GM12872 (cell line): ENCODE results near the gene DVL2.

Experiments used
- CTCF ChIP-seq: IDR thresholded peaks from 3 replicates; pipeline ENCODE4 v1.5.1; 2011; ENCODE audit warnings: low read depth, mild to moderate bottlenecking, low read length, moderate library complexity; ENCODE audit not compliant: insufficient read depth

DVL2 gene

DNA sequence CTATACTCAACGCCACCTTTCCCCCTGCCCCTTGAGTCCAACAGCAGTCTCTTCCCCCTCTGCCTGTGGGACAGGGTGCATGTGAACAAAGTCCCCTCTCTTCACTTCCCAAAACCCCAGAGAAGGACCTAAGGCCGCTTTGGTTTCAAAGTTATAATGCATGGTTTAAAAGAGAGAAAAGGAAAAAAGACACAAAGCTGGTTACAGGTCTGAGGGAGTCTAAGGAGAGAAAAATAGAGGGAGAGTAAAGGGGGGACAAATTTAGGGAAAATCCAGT, 9.1 kb upstream of the DVL2 start:
- TF ChIP-seq CTCF, result no peak

DNA sequence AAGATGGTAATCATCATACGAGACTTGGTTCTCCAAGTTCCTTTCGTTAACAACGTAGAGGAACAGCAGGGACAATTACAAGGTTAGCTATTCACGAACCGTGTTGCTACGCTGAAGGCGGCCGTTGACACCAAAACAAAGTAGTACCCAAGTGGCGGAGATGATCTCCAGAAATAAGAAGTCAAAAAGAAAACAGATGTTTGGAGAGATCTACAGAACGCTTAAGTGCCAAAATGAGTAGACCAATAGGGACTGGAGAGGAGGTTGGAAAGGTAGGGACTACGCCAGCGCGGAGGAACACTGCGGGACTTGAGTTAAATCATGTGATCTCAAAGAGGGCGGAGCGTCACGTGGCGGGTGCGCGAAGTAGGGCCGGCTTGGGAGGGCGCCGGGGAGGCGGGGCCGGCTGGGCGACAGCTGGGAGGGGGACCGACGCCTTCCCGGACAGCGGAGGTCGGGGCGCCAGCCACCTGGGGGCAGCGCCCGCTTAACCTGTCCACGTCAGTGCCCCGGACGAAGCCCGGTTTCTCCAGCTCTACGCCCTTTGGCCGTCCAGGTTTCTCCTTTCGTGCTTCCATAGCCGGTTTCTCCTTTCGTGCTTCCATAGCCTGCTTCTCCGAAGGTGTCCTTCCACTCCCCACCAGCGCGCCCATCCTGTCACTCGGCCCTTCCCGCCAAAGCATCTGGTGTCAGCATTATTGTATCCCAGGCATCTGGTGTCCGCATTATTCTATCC, 8.6 kb upstream of the DVL2 start:
- no peak for TF ChIP-seq CTCF

- TF ChIP-seq CTCF, result no peak
Observed at GRCh38 chr17:7241783-7242716, 7.7 kb upstream of the DVL2 start, which contains the start of gene GABARAP. TSS of gene GABARAP (minus strand) at chr17:7242449. CDS start at chr17:7242330, 119 bp downstream.

- TF ChIP-seq CTCF, result no peak
Observed at GRCh38 chr17:7241090-7241733, 6.9 kb upstream of the DVL2 start.

- no peak for TF ChIP-seq CTCF
Observed at GRCh38 chr17:7240375-7240774, 6.1 kb upstream of the DVL2 start.

DNA sequence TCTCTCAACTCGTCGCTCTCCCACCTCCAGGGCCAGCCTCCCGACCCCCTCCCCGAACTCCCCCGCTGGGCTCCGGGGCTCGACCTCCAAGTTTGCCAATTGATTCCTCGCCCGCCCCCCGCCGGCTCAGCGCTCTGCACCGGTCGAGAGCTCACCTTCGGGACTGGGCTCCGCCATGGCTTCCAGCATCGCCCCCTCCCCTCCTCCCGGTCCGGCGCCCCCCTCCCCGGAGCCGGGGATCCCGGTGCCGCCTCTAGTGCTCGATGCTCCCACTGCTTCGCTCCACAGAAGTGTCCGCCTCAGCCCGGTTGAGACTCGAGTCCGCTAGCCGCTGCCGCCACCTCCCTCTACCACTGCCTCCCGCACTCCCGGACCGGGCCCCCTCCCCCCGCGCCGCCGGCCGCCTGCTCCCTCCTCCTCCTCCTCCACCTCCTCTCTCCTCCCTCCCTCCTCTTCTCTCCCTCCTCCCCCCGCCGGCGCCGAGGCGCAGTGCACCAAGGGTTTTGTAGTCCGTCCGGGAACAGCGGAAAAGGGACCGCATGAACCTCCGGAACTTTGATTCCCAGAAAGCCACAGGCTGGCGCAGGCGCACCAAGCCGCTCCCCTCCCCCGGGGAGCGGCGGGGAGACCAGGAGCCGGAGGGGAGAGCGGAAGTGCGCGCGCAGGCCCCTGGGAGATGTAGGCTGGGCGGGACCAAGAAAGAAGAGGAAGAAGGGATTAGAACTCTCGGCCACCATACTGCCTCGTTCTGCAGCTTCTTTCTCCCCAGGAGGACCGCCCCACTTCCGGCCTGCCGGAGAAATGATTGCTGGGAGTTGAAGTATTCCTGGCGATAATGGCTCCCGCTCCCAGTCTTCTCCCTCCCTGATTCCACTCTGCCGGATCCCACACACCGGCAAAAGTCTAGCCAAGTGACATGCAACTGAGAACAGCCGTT, 5.0 kb upstream of the DVL2 start, which contains the start of gene PHF23:
Gene PHF23 (minus strand): TSS at position 367 of the 937 bp plus-strand sequence. CDS start 178 bp downstream, at position 189.
- no peak for TF ChIP-seq CTCF
